Cardiac muscle cell (in vitro differentiated cells and primary cell): Measurements from ENCODE around the gene NBAS. TPM values are rescaled to one million over a fixed set of nuclear protein-coding genes. Genes with fewer than 3 reads are reported as not detected.

Experiments used
- DNase-seq, 2 donors: peaks; one replicate each; pipeline versions ENCODE4 v3.0.0 to v3.0.0-alpha.2; 2010 to 2017; ENCODE audit warnings: low read depth in 1 of 2, low spot score in 1 of 2
- H3K27ac ChIP-seq: fragments of 200-600 bp; sonication (generic); 2 replicates; pipeline ENCODE4 v1.5.1; 2016
- H3K27me3 ChIP-seq: fragments of 200-600 bp; sonication (generic); 2 replicates; pipeline ENCODE4 v1.6.0; 2016; ENCODE audit warnings: control low read depth
- H3K36me3 ChIP-seq: fragments of 200-600 bp; sonication (generic); 2 replicates; pipeline ENCODE4 v1.5.1; 2016; ENCODE audit warnings: control low read depth
- H3K4me1 ChIP-seq: fragments of 200-600 bp; sonication (generic); 2 replicates; pipeline ENCODE4 v1.8.1; 2017; ENCODE audit warnings: low read depth, mild to moderate bottlenecking, mixed run types
- H3K4me3 ChIP-seq: fragments of 200-600 bp; sonication (generic); 2 replicates; pipeline ENCODE4 v1.5.1; 2016; ENCODE audit warnings: mild to moderate bottlenecking
- H3K9me3 ChIP-seq: fragments of 200-600 bp; sonication (generic); 2 replicates; pipeline ENCODE4 v1.5.1; 2017; ENCODE audit warnings: low read depth, mild to moderate bottlenecking, control low read depth
- CTCF ChIP-seq: IDR thresholded peaks from 2 replicates; pipeline ENCODE4 v1.5.1; 2012; ENCODE audit warnings: low read depth, mild to moderate bottlenecking, low read length
- polyA plus RNA-seq: library from polyadenylated mRNA; unstranded; fragments of >200 nt; fragmentation: Nextera tagmentation; extraction: Ambion mirVana; gene quantifications from 2 replicates; pipeline ENCODE4 v1.2.1, GENCODE V29; 2016
- total RNA-seq: library from RNA; depleted of rRNA; stranded (reverse); fragments of >200 nt; gene quantifications from 2 replicates; pipeline ENCODE4 v1.2.3, GENCODE V29; 2016

Gene NBAS
- 55.4 and 74.8 TPM in 2 replicates for total RNA-seq
- 32.4 and 37.3 TPM in 2 replicates for polyA plus RNA-seq

GRCh38 chr2:15560988-15561573, at the start of gene NBAS:
Gene NBAS, minus strand, starts transcription at chr2:15561334. Its CDS starts 30 bp downstream, at chr2:15561304.
- Histone ChIP-seq H3K36me3 (no peaks in the 10 kb centered on the region), H3K4me1 (peaks cover 17% of the 10 kb centered on the region), H3K9me3 (no peaks in the 10 kb centered on the region), H3K27me3 (no peaks in the 10 kb centered on the region), H3K27ac (peak within 1 kb of the TSS; percentile 88), H3K4me3 (peak within 1 kb of the TSS; percentile 75)
- no peak for TF ChIP-seq CTCF
- peak; percentile 88 to 89 for DNase-seq

GRCh38 chr2:15610430-15610952, 49.4 kb upstream of the NBAS start:
- H3K27ac ChIP-seq, result no peak overlapping the region
- DNase-seq, result no peak
- TF ChIP-seq CTCF, result no peak
- H3K4me1 ChIP-seq, result no peaks in the 10 kb centered on the region
- no peaks in the 10 kb centered on the region for H3K27me3 ChIP-seq
- H3K4me3 ChIP-seq, result no peak overlapping the region
- peaks cover 53% of the 10 kb centered on the region for H3K36me3 ChIP-seq
- H3K9me3 ChIP-seq, result no peaks in the 10 kb centered on the region

- DNase-seq, result no peak
- Histone ChIP-seq H3K36me3 (peaks cover 54% of the 10 kb centered on the region), H3K27ac (no peak overlapping the region), H3K4me3 (no peak overlapping the region), H3K27me3 (no peaks in the 10 kb centered on the region), H3K9me3 (no peaks in the 10 kb centered on the region), H3K4me1 (no peaks in the 10 kb centered on the region)
- TF ChIP-seq CTCF, result no peak
These were observed 48.4 kb upstream of the NBAS start for GRCh38 chr2:15609341-15610042.

GRCh38 chr2:15608392-15608761, 47.2 kb upstream of the NBAS start:
- Histone ChIP-seq H3K36me3 (peaks cover 62% of the 10 kb centered on the region), H3K27ac (no peak overlapping the region)

More at GRCh38 chr2:15608392-15608761, 47.2 kb upstream of the NBAS start:
- DNase-seq, result no peak
- Histone ChIP-seq H3K27me3 (no peaks in the 10 kb centered on the region), H3K9me3 (no peaks in the 10 kb centered on the region), H3K4me1 (no peaks in the 10 kb centered on the region), H3K4me3 (no peak overlapping the region)
- no peak for TF ChIP-seq CTCF
